ENCODE results near the gene NEU1.

- no peak for TF ChIP-seq RNF2 (IDR thresholded peaks at IDR 0.05; ENCODE audit: borderline replicate concordance, low read depth, low read length, missing control alignments, poor library complexity, severe bottlenecking)
- no peak for TF ChIP-seq CTCF (IDR thresholded peaks at IDR 0.05; ENCODE audit: control extremely low read depth in 1 of 3, insufficient read depth in 1 of 3, low read depth in 1 of 3, low read length in 3 of 3)
- no peak for TF ChIP-seq POLR2A (IDR thresholded peaks at IDR 0.05; ENCODE audit: control extremely low read depth in 1 of 2, low read depth in 2 of 2, low read length in 2 of 2)
- TF ChIP-seq MAX (IDR thresholded peaks at IDR 0.05), result no peak
- TF ChIP-seq BCL11A (IDR thresholded peaks at IDR 0.05; ENCODE audit: low read depth in 2 of 2, low read length in 2 of 2), result no peak
- no peak for TF ChIP-seq SP2 (IDR thresholded peaks at IDR 0.05; ENCODE audit: low read length)
- no peak for TF ChIP-seq POU5F1 (IDR thresholded peaks at IDR 0.05; ENCODE audit: low read depth, low read length)
- TF ChIP-seq GTF2F1 (IDR thresholded peaks at IDR 0.05; ENCODE audit: borderline replicate concordance, low read depth, low read length), result no peak
- no peak for TF ChIP-seq MAFK (IDR thresholded peaks at IDR 0.05; ENCODE audit: low read depth, low read length)
- no peak for TF ChIP-seq EZH2 (IDR thresholded peaks at IDR 0.05; ENCODE audit: low read depth, low read length, severe bottlenecking)
These were observed 33.9 kb upstream of the NEU1 start for GRCh38 chr6:31896493-31896855.
